ENCODE measurements around the gene AMOTL2. TPM values are rescaled to one million over a fixed set of nuclear protein-coding genes. Genes with fewer than 3 reads are reported as not detected.

AMOTL2 gene
- total and polyA plus RNA-seq, 9 of the 15 experiments (the other 6 are each of a cell fraction or from before 2014, with no cell fraction given): 0.12 to 0.31 TPM; not detected in 7

GRCh38 chr3:134328846-134329245 lies 45.4 kb downstream of the AMOTL2 start:
- no peak overlapping the region for H2AFZ ChIP-seq (ENCODE audit: low read depth, low read length)
- H3K36me3 ChIP-seq (ENCODE audit: control insufficient read depth, insufficient read depth, low read length): no peaks in the 10 kb centered on the region
- H3K9ac ChIP-seq (ENCODE audit: insufficient read depth in 1 of 2, low read depth in 2 of 2, low read length in 2 of 2): no peak overlapping the region
- intact Hi-C loops (cut with micrococcal nuclease) (no loop called here), in situ Hi-C loops (cut with MboI) (no loop called here)
- FAIRE-seq (no peak), ATAC-seq (no peak), DNase-seq (ENCODE audit: extremely low read depth in 1 of 4, low spot score in 3 of 4) (no peak)
- no peaks in the 10 kb centered on the region for H3K9me3 ChIP-seq (replicated peaks; ENCODE audit: control insufficient read depth, insufficient read depth, low read depth, low read length)
- no peaks in the 10 kb centered on the region for H3K79me2 ChIP-seq (ENCODE audit: control insufficient read depth, insufficient read depth, low read length)
- WGBS (ENCODE audit: insufficient coverage, low coverage, missing lambda C conversion rate): no CpG with 5 or more reads among the region's 1 CpG
- TF ChIP-seq, protein P1, sequence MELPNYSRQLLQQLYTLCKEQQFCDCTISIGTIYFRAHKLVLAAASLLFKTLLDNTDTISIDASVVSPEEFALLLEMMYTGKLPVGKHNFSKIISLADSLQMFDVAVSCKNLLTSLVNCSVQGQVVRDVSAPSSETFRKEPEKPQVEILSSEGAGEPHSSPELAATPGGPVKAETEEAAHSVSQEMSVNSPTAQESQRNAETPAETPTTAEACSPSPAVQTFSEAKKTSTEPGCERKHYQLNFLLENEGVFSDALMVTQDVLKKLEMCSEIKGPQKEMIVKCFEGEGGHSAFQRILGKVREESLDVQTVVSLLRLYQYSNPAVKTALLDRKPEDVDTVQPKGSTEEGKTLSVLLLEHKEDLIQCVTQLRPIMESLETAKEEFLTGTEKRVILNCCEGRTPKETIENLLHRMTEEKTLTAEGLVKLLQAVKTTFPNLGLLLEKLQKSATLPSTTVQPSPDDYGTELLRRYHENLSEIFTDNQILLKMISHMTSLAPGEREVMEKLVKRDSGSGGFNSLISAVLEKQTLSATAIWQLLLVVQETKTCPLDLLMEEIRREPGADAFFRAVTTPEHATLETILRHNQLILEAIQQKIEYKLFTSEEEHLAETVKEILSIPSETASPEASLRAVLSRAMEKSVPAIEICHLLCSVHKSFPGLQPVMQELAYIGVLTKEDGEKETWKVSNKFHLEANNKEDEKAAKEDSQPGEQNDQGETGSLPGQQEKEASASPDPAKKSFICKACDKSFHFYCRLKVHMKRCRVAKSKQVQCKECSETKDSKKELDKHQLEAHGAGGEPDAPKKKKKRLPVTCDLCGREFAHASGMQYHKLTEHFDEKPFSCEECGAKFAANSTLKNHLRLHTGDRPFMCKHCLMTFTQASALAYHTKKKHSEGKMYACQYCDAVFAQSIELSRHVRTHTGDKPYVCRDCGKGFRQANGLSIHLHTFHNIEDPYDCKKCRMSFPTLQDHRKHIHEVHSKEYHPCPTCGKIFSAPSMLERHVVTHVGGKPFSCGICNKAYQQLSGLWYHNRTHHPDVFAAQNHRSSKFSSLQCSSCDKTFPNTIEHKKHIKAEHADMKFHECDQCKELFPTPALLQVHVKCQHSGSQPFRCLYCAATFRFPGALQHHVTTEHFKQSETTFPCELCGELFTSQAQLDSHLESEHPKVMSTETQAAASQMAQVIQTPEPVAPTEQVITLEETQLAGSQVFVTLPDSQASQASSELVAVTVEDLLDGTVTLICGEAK (IDR thresholded peaks at IDR 0.05): no peak
- TF ChIP-seq, protein P1 (CRISPR knock-in tag; IDR thresholded peaks at IDR 0.05): no peak
- no peak for TF ChIP-seq ZMIZ1 (IDR thresholded peaks at IDR 0.05; ENCODE audit: low read depth in 2 of 2, low read length in 2 of 2)
- TF ChIP-seq SMARCB1 (IDR thresholded peaks at IDR 0.05; ENCODE audit: insufficient read length, low read depth): no peak
- peaks cover 0 to 38% of the 10 kb centered on the region in 2 experiments; a peak in 2 of 5 replicates for H3K27me3 ChIP-seq (ENCODE audit: control insufficient read depth in 2 of 2, insufficient read depth in 2 of 2, low read length in 2 of 2)
- ChIA-PET POLR2A (interaction anchor here (0.7 to 1.0 kb wide), 2 partner anchors 10 to 147 kb away, joined by 3 read pairs; no protein-coding TSS in a partner anchor), CTCF (ENCODE audit: low intra/inter-chr PET ratio) (no interaction called here)
- H3K27ac ChIP-seq (ENCODE audit: extremely low read depth, low read depth, low read length): no peak overlapping the region
- H4K20me1 ChIP-seq (replicated peaks; ENCODE audit: control insufficient read depth, insufficient read depth, low read length): no peaks in the 10 kb centered on the region
- no peaks in the 10 kb centered on the region for H3K4me1 ChIP-seq (replicated peaks in 1 of 2; ENCODE audit: control insufficient read depth in 2 of 2, insufficient read depth in 2 of 2, low read length in 2 of 2)
- H3K4me3 ChIP-seq: no peak overlapping the region
- no peak overlapping the region for H3K4me2 ChIP-seq (ENCODE audit: insufficient read depth, low read length)
- H3K9me1 ChIP-seq (ENCODE audit: control insufficient read depth, insufficient read depth, low read length): no peaks in the 10 kb centered on the region
- BruUV-seq (replicated peaks): no TSS peak

Measured in K562 (cell line).